ENCODE data around the gene CDX2.

GRCh38 chr13:27925220-27925991 lies 43.7 kb downstream of the CDX2 start:
- TF ChIP-seq POLR2A (IDR thresholded peaks at IDR 0.05) (no peak), CTCF (IDR thresholded peaks at IDR 0.05 in 4 of 5, conservative IDR thresholded peaks at IDR 0.05 in 1 of 5) (no peak)
